Choroid plexus epithelial cell (primary cell): ENCODE results near the gene GREB1L.

Source experiments
- DNase-seq: peaks from one replicate; pipeline ENCODE4 v3.0.0-alpha.2; 2010; ENCODE audit warnings: low read depth
- H3K4me3 ChIP-seq: 2 replicates; pipeline ENCODE4 v1.5.1; 2011; ENCODE audit warnings: low read depth, mild to moderate bottlenecking, control low read depth, low read length, moderate library complexity
- TF ChIP-seq, protein P1 (sequence below): conservative IDR thresholded peaks from 2 replicates; pipeline ENCODE4 v1.5.1; 2011; ENCODE audit warnings: low read depth, mild to moderate bottlenecking, control low read depth, inconsistent platforms, low read length, moderate library complexity

The GREB1L gene

DNA sequence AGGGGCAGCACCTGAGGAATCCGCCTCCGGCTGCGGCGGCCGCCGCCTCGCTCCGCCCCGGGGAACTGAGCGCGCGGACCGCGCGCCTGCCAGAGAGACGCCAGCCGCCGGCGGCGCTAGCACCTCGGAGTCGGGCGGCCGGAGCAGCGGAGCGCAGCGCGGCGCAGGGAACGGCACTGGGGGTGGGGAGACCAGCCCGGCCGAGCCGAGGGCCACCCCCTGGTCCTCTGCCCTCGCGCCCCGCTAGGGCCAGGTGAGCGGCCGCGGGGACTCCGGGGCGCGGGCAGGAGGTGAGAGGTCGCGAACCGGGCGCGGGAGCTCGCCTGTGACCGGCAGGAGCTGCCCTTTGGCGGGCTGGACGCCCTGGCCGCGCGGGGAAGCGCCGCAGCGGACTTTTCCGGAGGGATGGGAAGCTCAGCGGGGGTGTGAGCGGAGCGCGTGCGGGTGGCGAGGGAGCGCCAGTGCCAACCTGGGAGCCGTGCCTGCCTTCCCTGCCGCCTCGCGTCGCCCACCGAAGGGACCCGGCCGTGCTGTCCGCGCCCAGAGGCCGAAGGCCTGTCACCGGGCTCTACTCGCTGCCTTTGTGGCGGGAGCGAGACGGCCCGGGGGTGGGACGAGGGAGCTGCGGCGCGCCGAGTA, at the start of gene GREB1L:
Gene GREB1L, plus strand, starts transcription at position 92 of the 639 bp plus-strand sequence. CDS start 141,287 bp downstream, outside the sequence.
- DNase-seq, result peak; percentile 29
- peak within 1 kb of the TSS; percentile 38 for H3K4me3 ChIP-seq
- TF ChIP-seq, protein P1, sequence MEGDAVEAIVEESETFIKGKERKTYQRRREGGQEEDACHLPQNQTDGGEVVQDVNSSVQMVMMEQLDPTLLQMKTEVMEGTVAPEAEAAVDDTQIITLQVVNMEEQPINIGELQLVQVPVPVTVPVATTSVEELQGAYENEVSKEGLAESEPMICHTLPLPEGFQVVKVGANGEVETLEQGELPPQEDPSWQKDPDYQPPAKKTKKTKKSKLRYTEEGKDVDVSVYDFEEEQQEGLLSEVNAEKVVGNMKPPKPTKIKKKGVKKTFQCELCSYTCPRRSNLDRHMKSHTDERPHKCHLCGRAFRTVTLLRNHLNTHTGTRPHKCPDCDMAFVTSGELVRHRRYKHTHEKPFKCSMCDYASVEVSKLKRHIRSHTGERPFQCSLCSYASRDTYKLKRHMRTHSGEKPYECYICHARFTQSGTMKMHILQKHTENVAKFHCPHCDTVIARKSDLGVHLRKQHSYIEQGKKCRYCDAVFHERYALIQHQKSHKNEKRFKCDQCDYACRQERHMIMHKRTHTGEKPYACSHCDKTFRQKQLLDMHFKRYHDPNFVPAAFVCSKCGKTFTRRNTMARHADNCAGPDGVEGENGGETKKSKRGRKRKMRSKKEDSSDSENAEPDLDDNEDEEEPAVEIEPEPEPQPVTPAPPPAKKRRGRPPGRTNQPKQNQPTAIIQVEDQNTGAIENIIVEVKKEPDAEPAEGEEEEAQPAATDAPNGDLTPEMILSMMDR, result no peak

GRCh38 chr18:21192308-21192624, 49.8 kb upstream of the GREB1L start:
- TF ChIP-seq, protein P1, result no peak

DNA sequence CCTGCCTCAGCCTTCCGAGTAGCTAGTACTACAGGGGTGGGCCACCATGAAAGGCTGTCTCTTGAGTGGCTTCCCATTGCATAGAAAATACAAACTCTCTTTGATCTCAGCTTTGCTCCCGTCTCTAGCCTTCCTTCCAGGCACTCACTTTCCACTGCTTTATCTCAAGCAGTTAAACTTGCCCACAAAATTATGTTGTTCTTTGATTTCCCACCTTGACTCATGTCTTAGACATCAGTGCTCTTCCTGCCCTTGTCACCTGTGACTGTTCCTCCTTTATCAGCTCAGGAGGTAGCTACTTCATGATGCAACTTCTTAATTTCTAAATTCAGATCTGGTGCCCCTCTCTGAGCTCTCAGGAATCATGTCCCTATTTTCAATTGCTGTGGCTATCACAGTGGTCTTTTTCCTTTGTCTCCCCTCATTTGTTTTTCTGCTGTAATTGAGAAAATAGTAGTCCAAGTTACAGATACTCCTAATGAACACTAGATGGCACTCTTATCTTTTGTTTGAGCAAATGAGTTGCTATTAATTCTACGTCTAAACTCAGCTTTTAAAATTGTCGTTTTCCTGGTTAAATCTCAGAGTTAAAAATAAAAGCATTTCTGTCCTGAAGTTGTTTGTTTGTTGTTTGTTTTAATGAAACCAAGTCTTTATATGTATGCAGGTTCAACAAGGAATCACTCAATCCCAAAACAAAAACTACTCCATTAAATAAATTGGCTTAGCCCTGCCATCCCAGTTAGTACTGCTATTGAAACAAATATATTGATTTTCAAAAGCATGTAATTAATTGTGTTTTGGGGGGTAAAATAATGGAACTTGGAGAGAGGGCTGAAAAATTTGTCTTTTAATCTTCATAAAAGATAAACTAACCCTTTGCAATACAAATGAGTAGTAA, 46.9 kb upstream of the GREB1L start:
- TF ChIP-seq, protein P1, result peak; percentile 60
- peak; percentile 66 for DNase-seq
- H3K4me3 ChIP-seq, result no peak overlapping the region

More at GRCh38 chr18:21192308-21192624, 49.8 kb upstream of the GREB1L start:
- H3K4me3 ChIP-seq, result no peak overlapping the region
- no peak for DNase-seq

GRCh38 chr18:21196426-21196825, 45.6 kb upstream of the GREB1L start:
- no peak overlapping the region for H3K4me3 ChIP-seq
- DNase-seq, result no peak
- TF ChIP-seq, protein P1, result no peak

- TF ChIP-seq, protein P1, result no peak
Measured at GRCh38 chr18:21203126-21203525, 38.9 kb upstream of the GREB1L start.

GRCh38 chr18:21203542-21204241, 38.3 kb upstream of the GREB1L start:
- TF ChIP-seq, protein P1, result no peak
- no peak for DNase-seq

More at GRCh38 chr18:21203126-21203525, 38.9 kb upstream of the GREB1L start:
- H3K4me3 ChIP-seq, result no peak overlapping the region
- no peak for DNase-seq

More at GRCh38 chr18:21203542-21204241, 38.3 kb upstream of the GREB1L start:
- no peak overlapping the region for H3K4me3 ChIP-seq
